ENCODE measurements around the gene DLGAP1.

DLGAP1 gene

GRCh38 chr18:3510896-3511295 is 944.2 kb downstream of the DLGAP1 start:
- no peak for DNase-seq (ENCODE audit: low spot score)

- no peak for DNase-seq (ENCODE audit: low spot score)
Observed at GRCh38 chr18:3510024-3510423, 945.1 kb downstream of the DLGAP1 start.

- DNase-seq (ENCODE audit: low spot score) = no peak
Observed at GRCh38 chr18:3508576-3509549, 946.2 kb downstream of the DLGAP1 start.

- no peak for DNase-seq (ENCODE audit: low spot score)
Observed at GRCh38 chr18:3504637-3505036, 950.5 kb downstream of the DLGAP1 start.

GRCh38 chr18:3502650-3503049 is 952.5 kb downstream of the DLGAP1 start:
- no peak for DNase-seq (ENCODE audit: low spot score)

- DNase-seq (ENCODE audit: low spot score) = no peak
Observed at GRCh38 chr18:3500016-3500415, 955.1 kb downstream of the DLGAP1 start.

GRCh38 chr18:3499501-3499900 is 955.6 kb downstream of the DLGAP1 start:
- no peak for DNase-seq (ENCODE audit: low spot score)

- peak; percentile 25 for DNase-seq (ENCODE audit: low spot score)
Observed at GRCh38 chr18:3498698-3499471, 956.2 kb downstream of the DLGAP1 start.

GRCh38 chr18:3495691-3496430 is 959.2 kb downstream of the DLGAP1 start:
- no peak for DNase-seq (ENCODE audit: low spot score)

- no peak for DNase-seq (ENCODE audit: low spot score)
Observed at GRCh38 chr18:3494569-3494968, 960.5 kb downstream of the DLGAP1 start.

- peak; percentile 45 for DNase-seq (ENCODE audit: low spot score)
Observed at GRCh38 chr18:3494245-3494526, 960.9 kb downstream of the DLGAP1 start.

GRCh38 chr18:3493501-3494244 is 961.4 kb downstream of the DLGAP1 start:
- no peak for DNase-seq (ENCODE audit: low spot score)

- no peak for DNase-seq (ENCODE audit: low spot score)
Observed at GRCh38 chr18:3492721-3493120, 962.4 kb downstream of the DLGAP1 start.

- no peak for DNase-seq (ENCODE audit: low spot score)
Observed at GRCh38 chr18:3491981-3492555, 963.0 kb downstream of the DLGAP1 start.

GRCh38 chr18:3489462-3489861 is 965.6 kb downstream of the DLGAP1 start:
- DNase-seq (ENCODE audit: low spot score) = no peak

GRCh38 chr18:3486512-3486911 is 968.6 kb downstream of the DLGAP1 start:
- no peak for DNase-seq (ENCODE audit: low spot score)

GRCh38 chr18:3485153-3486149 is 969.7 kb downstream of the DLGAP1 start:
- DNase-seq (ENCODE audit: low spot score) = no peak

GRCh38 chr18:3482258-3482657 is 972.8 kb downstream of the DLGAP1 start:
- no peak for DNase-seq (ENCODE audit: low spot score)

- peak; percentile 17 for DNase-seq (ENCODE audit: low spot score)
Observed at GRCh38 chr18:3481696-3482210, 973.4 kb downstream of the DLGAP1 start.
